ENCODE data around the gene CRAMP1. TPM values are rescaled to one million over a fixed set of nuclear protein-coding genes. Genes with fewer than 3 reads are reported as not detected.

Gene CRAMP1
- total RNA-seq, 2 experiments from 2014 or later: 14.5 to 14.6 TPM

- peaks cover 39% of the 10 kb centered on the region for H3K4me1 Mint-ChIP-seq (ENCODE audit: low read depth)
- H3K4me3 Mint-ChIP-seq: no peak overlapping the region
- intact Hi-C loops (cut with micrococcal nuclease): no loop called here
- H3K27ac Mint-ChIP-seq: no peak overlapping the region
- H3K9me3 Mint-ChIP-seq: no peaks in the 10 kb centered on the region
- peak; percentile 37 for DNase-seq
- ChIA-PET POLR2A (interaction anchor here (0.9 to 1.0 kb wide), 2 partner anchors 58 to 85 kb away, joined by 3 to 4 read pairs; partner anchors contain the start of genes JPT2 and MAPK8IP3), CTCF (interaction anchor here (0.7 to 1.8 kb wide), 2 partner anchors 85 to 103 kb away, joined by 4 to 5 read pairs; partner anchors contain the start of gene MAPK8IP3)
- H3K36me3 Mint-ChIP-seq: peaks cover 22% of the 10 kb centered on the region
- no peaks in the 10 kb centered on the region for H3K27me3 Mint-ChIP-seq
These were observed 8.2 kb downstream of the CRAMP1 start for GRCh38 chr16:1620391-1620790.

GRCh38 chr16:1621851-1622250, 9.7 kb downstream of the CRAMP1 start:
- Mint-ChIP-seq H3K4me3 (no peak overlapping the region), H3K27ac (no peak overlapping the region), H3K4me1 (ENCODE audit: low read depth) (peaks cover 31% of the 10 kb centered on the region), H3K27me3 (no peaks in the 10 kb centered on the region), H3K9me3 (no peaks in the 10 kb centered on the region), H3K36me3 (peaks cover 22% of the 10 kb centered on the region)
- CTCF ChIA-PET: no interaction called here
- POLR2A ChIA-PET: no interaction called here
- DNase-seq: no peak
- intact Hi-C loops (cut with micrococcal nuclease): no loop called here

GRCh38 chr16:1626327-1626726, 14.2 kb downstream of the CRAMP1 start:
- intact Hi-C loops (cut with micrococcal nuclease): no loop called here
- Mint-ChIP-seq H3K4me3 (no peak overlapping the region), H3K9me3 (no peaks in the 10 kb centered on the region), H3K36me3 (peaks cover 15% of the 10 kb centered on the region), H3K4me1 (ENCODE audit: low read depth) (peaks cover 4% of the 10 kb centered on the region), H3K27me3 (no peaks in the 10 kb centered on the region), H3K27ac (no peak overlapping the region)
- POLR2A ChIA-PET: no interaction called here
- no peak for DNase-seq
- CTCF ChIA-PET: no interaction called here

GRCh38 chr16:1626776-1627175, 14.6 kb downstream of the CRAMP1 start:
- POLR2A ChIA-PET: no interaction called here

GRCh38 chr16:1630450-1631213, 18.5 kb downstream of the CRAMP1 start:
- POLR2A ChIA-PET: no interaction called here
- Mint-ChIP-seq H3K27ac (no peak overlapping the region), H3K4me1 (ENCODE audit: low read depth) (no peaks in the 10 kb centered on the region), H3K9me3 (no peaks in the 10 kb centered on the region), H3K4me3 (no peak overlapping the region), H3K36me3 (peaks cover 24% of the 10 kb centered on the region), H3K27me3 (no peaks in the 10 kb centered on the region)
- no peak for DNase-seq
- intact Hi-C loops (cut with micrococcal nuclease): no loop called here
- CTCF ChIA-PET: no interaction called here

More at GRCh38 chr16:1626776-1627175, 14.6 kb downstream of the CRAMP1 start:
- Mint-ChIP-seq H3K4me1 (ENCODE audit: low read depth) (peaks cover 2% of the 10 kb centered on the region), H3K4me3 (no peak overlapping the region), H3K36me3 (peaks cover 15% of the 10 kb centered on the region), H3K9me3 (no peaks in the 10 kb centered on the region), H3K27ac (no peak overlapping the region), H3K27me3 (no peaks in the 10 kb centered on the region)
- CTCF ChIA-PET: no interaction called here
- intact Hi-C loops (cut with micrococcal nuclease): no loop called here
- no peak for DNase-seq

- Mint-ChIP-seq H3K9me3 (no peaks in the 10 kb centered on the region), H3K4me1 (ENCODE audit: low read depth) (no peaks in the 10 kb centered on the region), H3K27me3 (no peaks in the 10 kb centered on the region), H3K27ac (no peak overlapping the region), H3K4me3 (no peak overlapping the region), H3K36me3 (peaks cover 25% of the 10 kb centered on the region)
- intact Hi-C loops (cut with micrococcal nuclease): no loop called here
- no peak for DNase-seq
- ChIA-PET CTCF (interaction anchor here (1.2 kb wide), 1 partner anchor 75 kb away, joined by 3 read pairs; the partner anchor contains the start of gene MAPK8IP3), POLR2A (no interaction called here)
These were observed 19.1 kb downstream of the CRAMP1 start for GRCh38 chr16:1631230-1631629.

GRCh38 chr16:1631931-1632637, 19.9 kb downstream of the CRAMP1 start:
- no peaks in the 10 kb centered on the region for H3K4me1 Mint-ChIP-seq (ENCODE audit: low read depth)
- no peaks in the 10 kb centered on the region for H3K9me3 Mint-ChIP-seq
- POLR2A ChIA-PET: no interaction called here
- intact Hi-C loops (cut with micrococcal nuclease): no loop called here
- H3K27ac Mint-ChIP-seq: no peak overlapping the region
- no peak overlapping the region for H3K4me3 Mint-ChIP-seq
- CTCF ChIA-PET: interaction anchor here (1.2 kb wide), 1 partner anchor 74 kb away, joined by 3 read pairs; the partner anchor contains the start of gene MAPK8IP3
- peaks cover 17% of the 10 kb centered on the region for H3K36me3 Mint-ChIP-seq
- DNase-seq: no peak
- no peaks in the 10 kb centered on the region for H3K27me3 Mint-ChIP-seq

GRCh38 chr16:1632638-1632970, 20.4 kb downstream of the CRAMP1 start:
- Mint-ChIP-seq H3K27ac (no peak overlapping the region), H3K36me3 (peaks cover 17% of the 10 kb centered on the region), H3K9me3 (no peaks in the 10 kb centered on the region), H3K27me3 (no peaks in the 10 kb centered on the region), H3K4me3 (no peak overlapping the region), H3K4me1 (ENCODE audit: low read depth) (no peaks in the 10 kb centered on the region)
- POLR2A ChIA-PET: no interaction called here
- no peak for DNase-seq
- intact Hi-C loops (cut with micrococcal nuclease): no loop called here
- CTCF ChIA-PET: interaction anchor here (1.2 kb wide), 1 partner anchor 73 kb away, joined by 3 read pairs; the partner anchor contains the start of gene MAPK8IP3

GRCh38 chr16:1633310-1633709, 21.1 kb downstream of the CRAMP1 start:
- Mint-ChIP-seq H3K27me3 (no peaks in the 10 kb centered on the region), H3K27ac (no peak overlapping the region), H3K36me3 (peaks cover 19% of the 10 kb centered on the region), H3K4me1 (ENCODE audit: low read depth) (no peaks in the 10 kb centered on the region), H3K4me3 (no peak overlapping the region), H3K9me3 (no peaks in the 10 kb centered on the region)
- POLR2A ChIA-PET: interaction anchor here (0.6 kb wide), 1 partner anchor 195 kb away, joined by 3 read pairs; no protein-coding TSS in a partner anchor
- CTCF ChIA-PET: no interaction called here
- intact Hi-C loops (cut with micrococcal nuclease): no loop called here
- no peak for DNase-seq

- Mint-ChIP-seq H3K36me3 (peaks cover 23% of the 10 kb centered on the region), H3K27me3 (no peaks in the 10 kb centered on the region), H3K27ac (no peak overlapping the region), H3K9me3 (no peaks in the 10 kb centered on the region), H3K4me1 (ENCODE audit: low read depth) (no peaks in the 10 kb centered on the region), H3K4me3 (no peak overlapping the region)
- ChIA-PET POLR2A (no interaction called here), CTCF (no interaction called here)
- DNase-seq: no peak
- intact Hi-C loops (cut with micrococcal nuclease): no loop called here
These were observed 22.4 kb downstream of the CRAMP1 start for GRCh38 chr16:1634541-1634940.

- intact Hi-C loops (cut with micrococcal nuclease): no loop called here
- no peak overlapping the region for H3K27ac Mint-ChIP-seq
- CTCF ChIA-PET: no interaction called here
- no peak overlapping the region for H3K4me3 Mint-ChIP-seq
- H3K4me1 Mint-ChIP-seq (ENCODE audit: low read depth): no peaks in the 10 kb centered on the region
- peaks cover 25% of the 10 kb centered on the region for H3K36me3 Mint-ChIP-seq
- H3K27me3 Mint-ChIP-seq: no peaks in the 10 kb centered on the region
- DNase-seq: peak; percentile 24
- no peaks in the 10 kb centered on the region for H3K9me3 Mint-ChIP-seq
- POLR2A ChIA-PET: no interaction called here
These were observed 22.9 kb downstream of the CRAMP1 start for GRCh38 chr16:1635070-1635469.

- no peak overlapping the region for H3K27ac Mint-ChIP-seq
- CTCF ChIA-PET: no interaction called here
- no peaks in the 10 kb centered on the region for H3K27me3 Mint-ChIP-seq
- no peaks in the 10 kb centered on the region for H3K9me3 Mint-ChIP-seq
- peaks cover 37% of the 10 kb centered on the region for H3K36me3 Mint-ChIP-seq
- DNase-seq: no peak
- H3K4me1 Mint-ChIP-seq (ENCODE audit: low read depth): peaks cover 8% of the 10 kb centered on the region
- no peak overlapping the region for H3K4me3 Mint-ChIP-seq
- intact Hi-C loops (cut with micrococcal nuclease): no loop called here
- POLR2A ChIA-PET: no interaction called here
These were observed 25.4 kb downstream of the CRAMP1 start for GRCh38 chr16:1637526-1637925.

All from activated CD4-positive, alpha-beta memory T cell treated with anti-CD3 and anti-CD28 coated beads for 36 hours (primary cell).